Activated CD8-positive, alpha-beta memory T cell treated with anti-CD3 and anti-CD28 coated beads for 36 hours (primary cell): ENCODE results near the gene MAPKAPK2. TPM values are rescaled to one million over a fixed set of nuclear protein-coding genes. Genes with fewer than 3 reads are reported as not detected.

Experiments
- total RNA-seq, 2 experiments: library from RNA; stranded (reverse); gene quantifications; one replicate each; pipeline ENCODE4 v1.2.3, GENCODE V29; 2021

The MAPKAPK2 gene
- total RNA-seq, 2 experiments from 2014 or later: 86.9 to 87.3 TPM

Other genes with a start within 250 kb of the MAPKAPK2 start
- gene IKBKE, start 214.4 kb upstream of the MAPKAPK2 start, total RNA-seq: 10 to 100 TPM; 15.3 to 16.9 TPM
- 100 to 1,000 TPM; 198 to 199 TPM for gene RASSF5, start 177.4 kb upstream of the MAPKAPK2 start, total RNA-seq
- gene EIF2D, start 72.4 kb upstream of the MAPKAPK2 start, total RNA-seq: 100 to 1,000 TPM in 1 of 2 experiments, 10 to 100 TPM in 1; 97.9 to 100 TPM
- gene DYRK3, start 49.4 kb upstream of the MAPKAPK2 start, total RNA-seq: 10 to 100 TPM; 12.7 to 14.4 TPM
- not detected for gene IL19, start 85.9 kb downstream of the MAPKAPK2 start, total RNA-seq
- 1 to 10 TPM; 6.2 to 6.4 TPM for gene IL10, start 87.6 kb downstream of the MAPKAPK2 start, total RNA-seq
- not detected for gene IL20, start 180.7 kb downstream of the MAPKAPK2 start, total RNA-seq
- 1 to 10 TPM; 1.3 to 2.2 TPM for gene IL24, start 212.5 kb downstream of the MAPKAPK2 start, total RNA-seq
- 10 to 100 TPM; 53.1 to 56.4 TPM for gene FCMR, start 237.0 kb downstream of the MAPKAPK2 start, total RNA-seq